NCI-H446 (cell line): Measurements from ENCODE around the gene CSDE1.
"Not testable (repeated sequence)": the region's sequence is repeated elsewhere in the genome, so short reads cannot be mapped to it uniquely, and the experiment has no call there.

Experiments used
- DNase-seq, 2 experiments: peaks; one replicate each; lab custom pipeline; 2025; lab: John Stamatoyannopoulos, UW

The CSDE1 gene

GRCh38 chr1:114757455-114758255 lies at the start of gene CSDE1:
TSS of gene CSDE1 (minus strand) at chr1:114757984. CDS start at chr1:114739890, 18,094 bp downstream.
- peak; percentile 99 for DNase-seq

DNA sequence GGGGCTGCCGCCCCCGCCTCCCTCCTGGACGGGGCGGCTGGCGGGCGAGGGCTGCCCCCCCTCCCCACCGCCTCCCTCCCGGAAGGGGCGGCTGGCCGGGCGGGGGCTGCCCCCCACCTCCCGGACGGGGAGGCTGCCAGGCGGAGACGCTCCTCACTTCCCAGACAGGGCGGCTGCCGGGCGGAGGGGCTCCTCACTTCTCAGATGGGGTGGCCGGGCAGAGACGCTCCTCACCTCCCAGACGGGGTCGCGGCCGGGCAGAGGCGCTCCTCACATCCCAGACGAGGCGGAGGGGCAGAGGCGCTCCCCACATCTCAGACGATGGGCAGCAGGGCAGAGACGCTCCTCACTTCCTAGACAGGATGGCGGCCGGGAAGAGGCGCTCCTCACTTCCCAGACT lies 46.7 kb upstream of the CSDE1 start:
- DNase-seq: not testable (repeated sequence)

DNA sequence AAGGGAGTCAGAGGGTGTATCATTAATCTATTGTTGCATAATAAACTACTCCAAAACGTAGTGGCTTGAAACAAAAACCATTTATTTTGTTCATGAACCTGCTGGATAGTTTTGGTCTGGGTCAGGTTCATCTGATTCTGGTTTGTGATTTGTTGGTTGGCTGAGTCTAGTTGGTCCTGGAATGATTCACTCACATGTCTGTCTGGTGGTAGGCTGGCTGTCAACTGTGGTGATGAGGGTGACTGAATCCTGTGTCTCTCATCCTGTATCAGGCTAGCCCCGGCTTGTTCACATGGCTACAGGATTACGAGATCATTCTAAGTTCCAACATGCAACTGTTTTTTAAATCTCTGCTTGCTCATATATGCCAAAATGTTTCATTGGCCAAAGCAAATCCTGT lies 45.2 kb upstream of the CSDE1 start:
- no peak for DNase-seq

DNA sequence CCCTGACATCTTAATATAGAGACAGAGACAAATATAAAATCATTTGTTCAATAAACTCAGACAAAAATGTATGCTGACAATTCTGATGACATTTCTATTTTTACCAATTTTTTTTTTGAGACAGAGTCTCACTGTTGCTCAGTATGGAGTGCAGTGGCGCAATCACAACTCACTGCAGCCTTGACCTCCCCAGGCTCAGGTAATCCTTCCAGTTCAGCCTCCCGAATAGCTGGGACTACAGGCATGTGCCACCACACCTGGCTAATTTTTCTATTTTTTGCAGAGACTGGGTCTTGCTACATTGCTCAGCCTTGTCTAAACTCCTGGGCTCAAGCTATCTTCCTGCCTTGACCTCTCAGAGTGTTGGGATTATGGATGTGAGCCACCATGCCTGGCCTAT lies 36.3 kb upstream of the CSDE1 start:
- no peak for DNase-seq

DNA sequence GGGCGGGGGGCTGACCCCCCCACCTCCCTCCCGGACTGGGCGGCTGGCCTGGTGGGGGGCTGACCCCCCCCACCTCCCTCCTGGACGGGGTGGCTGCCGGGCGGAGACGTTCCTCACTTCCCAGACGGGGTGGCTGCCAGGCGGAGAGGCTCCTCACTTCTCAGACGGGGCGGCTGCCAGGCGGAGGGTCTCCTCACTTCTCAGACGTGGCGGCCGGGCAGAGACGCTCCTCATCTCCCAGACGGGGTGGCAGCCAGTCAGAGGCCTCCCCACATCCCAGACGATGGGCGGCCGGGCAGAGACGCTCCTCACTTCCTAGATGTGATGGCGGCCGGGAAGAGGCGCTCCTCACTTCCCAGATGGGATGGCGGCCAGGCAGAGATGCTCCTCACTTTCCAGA lies 32.8 kb upstream of the CSDE1 start:
- not testable (repeated sequence) for DNase-seq

DNA sequence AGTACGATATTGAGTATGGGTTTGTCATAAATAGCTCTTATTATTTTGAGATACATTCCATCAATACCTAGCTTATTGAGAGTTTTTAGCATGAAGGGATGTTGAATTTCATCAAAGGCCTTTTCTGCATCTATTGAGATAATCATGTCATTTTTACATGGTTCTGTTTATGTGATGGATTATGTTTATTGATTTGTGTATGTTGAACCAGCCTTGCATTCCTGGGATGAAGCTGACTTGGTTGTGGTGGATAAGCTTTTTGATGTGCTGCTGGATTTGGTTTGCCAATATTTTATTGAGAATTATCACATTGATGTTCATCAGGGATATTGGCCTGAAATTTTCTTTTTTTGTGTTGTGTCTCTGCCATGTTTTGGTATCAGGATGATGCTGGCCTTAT lies 28.7 kb upstream of the CSDE1 start:
- not testable (repeated sequence) for DNase-seq

DNA sequence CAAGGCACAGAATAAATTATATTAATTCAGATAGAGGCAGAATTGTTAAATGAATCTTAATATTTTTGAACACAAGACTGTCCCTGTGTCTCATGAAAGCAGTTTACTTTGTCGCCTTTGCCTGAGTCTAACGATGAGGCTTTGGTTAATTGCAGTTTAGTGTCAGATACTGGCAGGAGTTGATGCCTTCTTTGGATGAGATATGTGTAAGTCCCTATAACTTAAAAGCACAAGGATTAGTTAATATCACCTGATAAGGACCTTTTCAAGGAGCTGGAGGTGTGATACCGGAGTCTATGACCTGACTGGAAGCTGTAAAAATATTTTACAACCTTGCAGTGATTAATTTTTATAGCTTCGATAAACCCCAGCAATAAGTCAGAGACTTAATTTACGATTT lies 24.7 kb upstream of the CSDE1 start:
- DNase-seq: no peak

DNA sequence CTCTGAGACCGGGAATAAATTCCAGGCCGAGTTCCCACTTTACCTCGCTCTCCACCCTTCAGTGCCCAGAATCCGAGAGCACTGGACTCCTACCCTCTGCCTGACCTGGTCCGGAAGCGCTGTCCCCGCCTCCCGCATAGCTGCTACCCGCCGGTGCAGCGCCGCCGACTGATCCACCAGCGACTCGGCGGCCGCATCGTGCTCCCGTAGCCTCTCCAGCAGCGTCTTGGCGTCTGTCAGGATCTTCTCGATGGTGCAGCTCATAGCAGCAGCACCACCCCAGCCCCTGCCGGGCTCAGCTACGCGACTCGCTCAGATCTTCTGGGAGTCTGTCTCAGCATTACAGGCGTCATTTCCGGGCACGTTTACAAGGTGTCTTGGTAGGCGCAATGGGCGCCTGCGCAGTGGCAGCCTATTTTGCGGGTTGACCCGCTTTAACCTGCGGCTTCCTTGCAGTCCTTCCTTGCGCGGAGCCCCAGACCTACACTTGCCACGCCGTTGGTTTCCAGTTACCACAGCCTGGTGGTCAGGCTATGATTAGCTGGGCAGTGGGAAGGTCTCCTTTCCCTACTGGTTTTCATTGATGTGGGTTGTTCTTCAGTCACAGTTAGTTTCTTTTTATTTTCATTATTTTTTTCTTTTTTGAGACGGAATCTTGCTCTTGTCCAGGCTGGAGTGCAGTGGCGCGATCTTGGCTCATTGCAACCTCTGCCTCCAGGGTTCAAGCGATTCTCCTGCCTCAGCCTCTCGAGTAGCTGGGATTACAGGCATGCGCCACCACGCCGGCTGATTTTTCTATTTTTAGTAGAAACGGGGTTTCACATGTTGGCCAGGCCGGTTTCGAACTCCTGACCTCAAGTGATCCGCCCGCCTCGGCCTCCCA lies 22.8 kb upstream of the CSDE1 start, which contains the start of gene SIKE1:
Gene SIKE1 (minus strand): TSS at position 342 of the 883 bp plus-strand sequence. CDS start 78 bp downstream, at position 264.
- peak; percentile 92 to 95 for DNase-seq

DNA sequence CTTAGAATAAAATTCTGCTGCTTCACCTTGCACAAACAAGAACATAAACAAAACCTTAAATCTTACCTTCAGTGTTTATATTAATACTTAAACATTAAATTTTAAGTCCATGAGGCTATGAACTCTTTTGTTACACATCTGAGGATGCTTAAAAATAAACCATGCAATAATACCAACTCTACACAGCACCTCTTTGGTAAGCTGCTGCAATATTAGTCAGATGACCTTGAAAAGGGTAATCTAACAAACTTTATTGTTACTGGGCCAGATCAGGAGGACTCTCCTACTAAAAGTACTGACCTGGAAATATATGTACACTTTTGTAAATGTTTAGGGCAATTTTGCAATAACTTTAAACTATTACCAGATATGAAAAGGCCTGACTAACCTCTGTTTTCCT lies 21.9 kb upstream of the CSDE1 start:
- DNase-seq: no peak

GRCh38 chr1:114776726-114777125 lies 18.9 kb upstream of the CSDE1 start:
- DNase-seq: not testable (repeated sequence)

DNA sequence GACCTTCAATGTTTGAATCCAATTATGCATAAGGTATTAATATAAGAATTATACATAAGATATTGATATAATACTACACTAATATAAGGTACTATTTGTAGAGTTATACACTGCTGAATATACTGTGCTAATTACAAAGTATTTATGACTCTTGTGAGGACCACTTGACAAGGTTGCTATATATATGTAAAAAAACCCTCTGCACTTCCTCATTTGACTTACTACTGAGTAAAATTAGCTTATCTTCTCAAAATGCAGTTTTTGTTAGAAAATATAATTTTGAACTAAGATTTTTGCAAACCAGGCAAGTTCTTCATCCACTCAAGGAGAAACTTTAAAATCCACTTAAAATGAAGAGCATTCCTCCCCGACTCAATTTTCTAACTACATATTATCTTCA lies 14.2 kb upstream of the CSDE1 start:
- no peak for DNase-seq

DNA sequence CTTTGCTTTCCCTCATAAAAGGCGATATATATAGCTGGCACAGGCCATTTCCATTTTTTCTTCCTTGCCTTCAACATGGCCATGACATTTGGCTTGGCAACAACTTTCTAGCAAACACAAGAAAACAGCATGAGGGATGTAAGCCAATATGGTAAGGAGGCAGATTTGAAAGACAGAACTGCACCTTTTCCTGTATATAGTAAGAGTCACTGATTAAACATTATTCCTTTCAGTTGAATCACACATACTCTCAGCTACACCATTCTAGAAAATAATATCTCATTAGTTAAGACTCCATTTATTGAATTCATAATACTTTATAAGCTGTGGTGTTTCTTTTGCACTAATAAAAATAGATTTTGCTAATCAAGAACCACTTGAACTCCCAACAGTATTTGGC lies 13.2 kb upstream of the CSDE1 start:
- DNase-seq: no peak

DNA sequence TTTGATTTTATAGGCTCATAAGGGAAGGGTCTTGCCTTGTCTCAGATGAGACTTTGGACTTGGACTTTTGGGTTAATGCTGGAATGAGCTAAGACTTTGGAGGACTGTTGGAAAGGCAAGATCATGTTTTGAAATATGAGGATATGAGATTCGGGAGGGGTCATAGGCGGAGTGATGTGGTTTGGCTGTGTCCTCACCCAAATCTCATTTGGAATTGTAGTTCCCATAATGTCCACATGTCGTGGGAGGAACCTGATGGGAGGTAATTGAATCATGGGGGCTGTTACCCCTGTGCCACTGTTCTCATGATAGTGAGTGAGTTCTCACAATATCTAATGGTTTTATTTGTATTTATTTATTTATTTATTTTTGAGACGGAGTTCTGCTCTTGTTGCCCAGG lies 6.9 kb upstream of the CSDE1 start:
- DNase-seq: no peak

- DNase-seq: no peak
Observed at GRCh38 chr1:114758256-114758832, 560 bp upstream of the CSDE1 start.

DNA sequence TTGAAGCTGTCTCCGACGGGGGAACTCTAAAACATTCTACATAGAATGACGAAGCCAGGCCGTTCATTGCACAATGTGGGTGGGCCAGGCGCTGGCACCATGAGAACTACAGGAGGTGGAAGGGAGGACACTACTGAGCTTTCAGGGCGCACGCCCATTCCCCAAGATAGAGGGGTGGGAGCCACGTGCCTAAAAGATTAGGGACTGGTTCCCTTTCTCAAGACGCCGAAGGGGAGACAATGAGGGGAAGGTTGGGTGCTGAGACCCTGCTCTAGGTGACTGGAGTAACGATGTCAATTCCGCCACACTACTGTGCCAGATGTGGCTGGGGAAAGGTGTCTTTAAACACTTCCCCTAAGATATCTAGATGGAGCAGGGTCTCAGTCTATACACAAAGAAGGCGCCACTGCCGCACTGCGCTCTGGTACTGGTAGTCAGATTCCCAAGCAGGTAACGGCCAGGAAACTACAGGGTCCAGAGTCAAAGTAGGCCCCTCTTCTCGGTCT lies 782 bp downstream of the CSDE1 start:
- DNase-seq: no peak

DNA sequence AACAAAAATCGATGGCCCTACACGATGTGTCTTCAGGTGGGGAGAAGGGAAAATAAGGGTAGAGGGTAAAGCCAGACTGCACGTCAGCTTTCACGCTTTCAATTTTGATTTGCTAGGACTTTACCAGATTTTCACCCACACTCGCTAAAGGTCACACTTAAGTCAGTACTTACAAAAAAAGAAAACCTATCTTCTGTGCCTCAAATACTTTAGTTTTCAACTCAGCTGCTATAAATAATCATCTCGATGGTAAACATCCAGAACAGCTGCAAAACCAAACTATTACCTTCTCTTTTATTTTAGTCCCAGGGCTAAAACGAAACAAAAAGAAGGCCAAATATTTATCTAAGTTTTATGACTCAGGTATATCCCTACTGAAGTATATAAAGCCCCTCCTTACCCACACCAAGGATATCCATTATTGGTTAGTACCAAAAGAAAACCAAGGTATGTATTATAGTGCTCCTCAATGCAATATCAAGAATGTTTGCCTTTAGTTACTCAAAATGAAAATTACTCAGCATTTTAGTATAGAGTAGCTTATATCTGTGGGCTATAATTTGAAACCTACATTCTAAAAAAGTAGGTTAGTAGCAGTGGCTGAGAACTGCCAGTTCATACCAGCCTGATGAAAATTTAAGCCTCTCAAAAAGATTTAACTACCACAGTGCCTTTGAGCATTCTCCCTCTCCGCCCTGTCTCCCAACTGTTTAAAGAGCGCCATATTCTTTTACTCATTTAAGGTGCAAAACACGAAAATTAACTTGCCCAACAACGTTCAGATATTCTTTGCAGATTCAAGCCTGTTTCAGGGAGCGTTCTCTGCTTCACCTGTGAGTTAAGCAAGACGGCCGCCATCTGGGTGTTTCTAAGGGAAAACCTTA lies 1.5 kb downstream of the CSDE1 start:
- no peak for DNase-seq

DNA sequence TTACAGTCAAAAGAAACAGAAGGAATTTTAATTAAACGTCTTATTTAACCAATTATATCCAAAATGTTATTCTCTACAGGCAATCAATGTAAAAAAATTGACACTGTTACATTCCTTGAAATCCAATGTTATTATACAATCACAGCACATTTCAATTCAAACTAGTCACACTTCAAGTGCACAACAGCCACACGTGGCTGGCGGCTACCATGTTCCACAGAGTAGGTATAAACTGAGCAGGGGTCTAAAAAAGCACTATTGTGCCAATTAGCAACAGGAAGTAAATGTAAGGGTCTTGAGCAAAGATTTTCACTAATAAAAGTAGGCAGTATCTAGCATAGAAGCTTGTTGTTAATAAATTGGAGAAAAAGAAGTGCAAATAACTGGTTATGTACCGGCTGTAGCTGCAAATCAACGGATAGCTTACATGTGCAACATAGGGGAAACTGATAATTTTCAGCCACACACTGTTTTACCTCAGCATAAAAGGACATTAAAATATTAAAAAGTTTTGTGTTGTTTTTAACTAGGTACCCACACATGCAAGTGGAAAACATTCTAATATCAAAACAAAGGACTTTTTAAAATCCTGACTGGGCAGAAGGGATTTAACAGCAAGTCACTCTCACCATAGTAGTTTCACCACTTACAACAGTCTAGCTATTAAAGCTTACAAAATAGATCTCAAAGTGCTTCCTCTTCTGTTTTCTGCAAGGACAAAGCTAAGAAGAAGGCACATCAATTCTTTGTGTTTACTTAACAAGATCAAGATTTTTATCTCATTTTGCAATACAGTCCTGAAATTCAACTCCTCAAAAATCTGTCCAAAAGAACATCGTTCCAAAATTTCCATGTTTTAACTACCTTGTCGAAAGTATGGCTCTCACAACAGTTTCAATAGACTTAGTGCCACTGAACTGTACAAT lies 2.5 kb downstream of the CSDE1 start:
- DNase-seq: no peak

DNA sequence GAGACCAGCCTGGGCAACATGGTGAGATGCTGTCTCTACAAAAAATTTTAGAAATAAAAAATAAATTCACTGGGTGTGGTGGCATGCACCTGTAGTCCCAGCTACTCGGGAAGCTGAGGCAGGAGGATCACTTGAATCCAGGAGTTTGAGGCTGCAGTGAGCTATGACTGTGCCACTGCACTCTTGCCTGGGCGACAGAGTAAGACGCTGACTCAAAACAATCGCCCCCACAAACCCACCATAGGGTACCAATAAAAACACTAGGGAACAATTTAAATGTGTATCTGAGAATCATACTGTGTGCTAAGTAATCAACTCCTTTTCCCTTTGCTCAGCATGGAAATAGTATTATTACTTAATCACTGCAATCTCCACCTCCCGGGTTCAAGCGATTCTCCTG lies 4.1 kb downstream of the CSDE1 start:
- DNase-seq: not testable (repeated sequence)

DNA sequence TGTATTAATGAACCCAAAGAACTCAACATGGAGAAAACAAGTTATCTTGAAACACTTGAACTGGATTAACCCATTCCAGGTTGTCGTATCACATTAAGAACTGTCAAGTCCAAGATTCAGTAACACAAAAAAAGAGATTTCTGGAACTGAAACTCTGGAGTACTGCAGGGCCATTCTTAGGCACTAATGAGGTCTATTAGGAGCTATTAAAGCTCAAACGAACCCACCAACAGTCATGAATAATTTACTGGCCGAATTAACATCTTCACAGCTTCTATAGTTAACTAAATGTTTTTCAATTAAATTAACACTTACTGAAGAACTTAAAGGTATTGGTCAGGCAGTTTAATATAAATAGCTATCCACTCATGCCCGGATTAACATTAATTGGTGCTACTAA lies 4.6 kb downstream of the CSDE1 start:
- no peak for DNase-seq

DNA sequence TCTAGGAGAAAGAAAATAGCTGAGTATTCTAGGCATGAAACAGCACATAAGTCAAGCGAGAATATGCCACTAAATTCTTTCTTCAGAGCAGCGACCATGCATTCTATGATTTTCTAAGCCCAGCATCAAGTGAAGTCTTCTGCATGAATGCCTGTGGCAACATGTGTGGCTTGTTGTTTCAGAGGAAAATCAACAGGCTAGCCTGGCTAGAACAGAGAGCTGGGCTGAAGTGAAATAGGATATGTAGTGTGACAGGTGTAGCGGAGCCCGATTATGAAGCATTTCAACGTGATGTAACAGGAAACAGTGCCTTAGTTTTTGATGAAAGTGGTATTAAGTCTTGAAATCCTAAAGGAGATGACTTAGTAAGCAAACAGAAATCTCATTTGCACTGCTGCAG lies 7.0 kb downstream of the CSDE1 start:
- no peak for DNase-seq
